Measurements from ENCODE around the gene NIM1K. TPM values are rescaled to one million over a fixed set of nuclear protein-coding genes. Genes with fewer than 3 reads are reported as not detected.
"Not testable (repeated sequence)": the region's sequence is repeated elsewhere in the genome, so short reads cannot be mapped to it uniquely, and the experiment has no call there.

NIM1K gene
- 0.05 TPM in 1 of 2 replicates, not detected in the other for total RNA-seq

DNA sequence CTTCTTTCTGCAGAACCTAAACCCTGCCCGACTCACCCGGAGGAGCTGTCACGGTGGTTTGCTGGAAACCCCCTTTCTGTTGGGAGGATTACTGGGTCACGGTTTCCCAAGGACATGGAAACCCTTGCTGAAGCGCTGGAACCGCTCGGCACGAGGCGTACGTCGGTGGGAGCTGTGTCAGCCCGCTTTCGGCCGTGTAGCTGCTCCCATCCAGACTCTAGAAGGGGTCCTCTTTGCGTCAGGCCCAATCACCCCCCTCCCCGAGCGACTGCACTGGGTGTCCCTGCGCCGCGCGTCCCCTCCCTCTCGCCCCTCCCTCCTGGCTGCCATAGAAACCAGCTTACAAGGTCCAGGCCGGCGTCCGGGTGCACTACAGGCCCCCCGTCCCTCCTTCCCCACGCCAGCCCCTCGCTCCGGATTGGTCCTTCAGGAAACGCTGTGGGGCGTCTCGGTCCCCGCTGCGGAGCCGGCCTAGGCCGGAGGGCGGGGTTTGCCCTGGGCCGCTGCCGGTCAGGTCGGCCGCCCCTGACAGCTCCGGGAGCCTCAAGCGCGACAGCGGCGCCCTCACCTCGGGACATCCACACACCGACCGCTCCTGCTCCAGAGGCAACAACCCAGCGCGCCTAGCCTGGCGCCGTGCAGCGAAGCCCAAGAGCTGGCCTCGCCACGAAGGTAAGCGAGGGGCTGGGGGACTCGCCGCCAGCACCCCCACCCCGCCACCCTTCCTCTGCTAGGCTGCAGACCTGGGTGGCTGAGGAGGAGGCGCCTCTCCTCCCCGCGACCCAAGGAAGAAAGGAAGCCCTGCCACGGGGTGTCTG, at the start of gene NIM1K:
NIM1K (plus strand) TSS at position 486 of the 818 bp plus-strand sequence. CDS start 53,551 bp downstream, outside the sequence.
- DNase-seq (ENCODE audit: extremely low read depth, low read depth, low spot score), result no peak

DNA sequence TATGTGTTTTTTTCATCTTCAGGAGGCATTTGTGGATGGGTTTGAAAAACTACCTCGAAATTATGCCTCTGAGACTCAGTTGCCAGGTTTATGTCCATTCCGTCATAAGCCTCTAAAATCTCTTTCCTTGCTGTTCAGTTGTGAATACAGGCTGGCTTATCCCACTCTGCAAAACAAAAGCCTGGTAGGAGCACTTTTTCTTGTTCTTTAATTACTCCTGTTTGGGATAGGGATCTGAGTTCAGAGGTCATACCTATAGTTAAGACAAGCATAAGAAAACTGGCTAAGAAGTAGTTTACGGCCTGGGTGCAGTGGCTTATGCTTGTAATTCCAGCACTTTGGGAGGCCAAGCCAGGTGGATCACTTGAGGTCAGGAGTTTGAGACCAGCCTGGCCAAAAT, 47.0 kb upstream of the NIM1K start:
- no peak for DNase-seq (ENCODE audit: extremely low read depth, low read depth, low spot score)

DNA sequence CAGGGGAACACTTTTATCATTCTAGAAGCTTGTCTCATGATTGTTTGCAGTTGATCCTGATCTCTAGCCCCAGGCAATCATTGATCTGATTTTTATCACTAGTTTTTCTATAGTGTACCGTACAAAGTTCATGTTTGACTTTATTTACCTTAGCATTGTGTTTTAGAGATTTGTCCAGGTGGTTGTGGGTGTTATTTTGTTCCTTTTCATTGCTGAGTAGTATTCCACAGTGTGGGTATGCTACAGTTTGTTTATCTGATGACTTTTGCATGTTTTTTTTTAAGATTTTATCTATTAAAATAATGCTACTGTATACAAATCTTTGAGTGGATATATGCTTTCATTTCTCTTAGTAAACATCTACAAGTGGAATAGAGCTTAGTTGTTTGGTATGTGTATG, 45.1 kb upstream of the NIM1K start:
- no peak for DNase-seq (ENCODE audit: extremely low read depth, low read depth, low spot score)

DNA sequence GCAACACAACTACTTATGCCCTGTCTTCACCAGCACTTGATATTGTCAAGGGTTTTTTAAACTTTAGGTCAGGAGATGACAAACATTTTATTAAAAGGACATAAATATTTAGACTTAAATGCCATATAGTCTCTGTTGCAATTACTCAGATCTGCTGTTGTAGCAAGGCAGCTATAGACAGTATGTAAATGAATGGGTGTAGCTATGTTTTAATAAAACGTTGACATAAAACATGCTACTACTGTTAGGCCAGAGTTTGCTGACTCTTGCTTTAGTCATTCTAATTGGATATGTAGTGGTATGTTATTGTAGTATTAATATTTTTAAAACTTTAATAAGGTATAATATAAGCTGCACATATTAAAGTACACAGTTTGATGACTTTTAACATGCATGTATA, 43.6 kb upstream of the NIM1K start:
- DNase-seq (ENCODE audit: extremely low read depth, low read depth, low spot score), result no peak

DNA sequence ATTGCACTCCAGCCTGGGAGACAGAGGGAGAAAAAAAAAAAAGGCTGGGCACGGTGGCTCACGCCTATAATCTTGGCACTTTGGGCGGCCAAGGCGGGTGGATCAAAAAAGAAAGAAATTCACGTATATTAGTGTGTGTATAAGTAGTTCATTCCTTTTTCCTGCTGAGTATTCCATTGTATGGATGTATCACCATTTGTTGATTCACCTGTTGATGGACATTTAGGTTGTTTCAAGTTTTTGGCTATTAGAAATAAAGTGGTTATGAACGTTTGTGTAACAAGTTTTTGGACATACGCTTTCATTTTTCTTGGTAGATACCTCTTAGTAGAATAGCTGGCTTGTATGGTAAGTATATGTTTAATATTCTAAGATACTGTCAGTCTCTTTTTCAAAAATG, 42.8 kb upstream of the NIM1K start:
- DNase-seq (ENCODE audit: extremely low read depth, low read depth, low spot score), result no peak

DNA sequence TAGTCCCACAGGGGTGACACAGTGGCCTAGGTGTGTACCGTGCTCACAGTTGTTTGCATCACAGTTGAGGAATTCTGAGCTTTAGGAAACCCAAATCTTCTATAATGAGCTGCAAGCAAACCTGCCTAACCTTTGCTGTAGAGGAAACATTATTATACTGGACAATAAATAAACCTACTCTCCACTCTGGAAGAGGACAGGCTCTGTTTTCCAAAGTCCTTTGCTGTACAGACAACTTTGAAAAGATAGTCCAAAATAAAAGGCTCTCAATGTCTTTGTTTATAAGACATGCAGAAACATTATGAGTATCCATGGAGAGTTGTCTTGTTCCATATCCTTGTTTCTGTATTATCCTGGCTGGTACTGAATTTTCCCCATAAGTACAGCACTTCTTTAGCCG, 42.0 kb upstream of the NIM1K start:
- DNase-seq (ENCODE audit: extremely low read depth, low read depth, low spot score), result no peak

DNA sequence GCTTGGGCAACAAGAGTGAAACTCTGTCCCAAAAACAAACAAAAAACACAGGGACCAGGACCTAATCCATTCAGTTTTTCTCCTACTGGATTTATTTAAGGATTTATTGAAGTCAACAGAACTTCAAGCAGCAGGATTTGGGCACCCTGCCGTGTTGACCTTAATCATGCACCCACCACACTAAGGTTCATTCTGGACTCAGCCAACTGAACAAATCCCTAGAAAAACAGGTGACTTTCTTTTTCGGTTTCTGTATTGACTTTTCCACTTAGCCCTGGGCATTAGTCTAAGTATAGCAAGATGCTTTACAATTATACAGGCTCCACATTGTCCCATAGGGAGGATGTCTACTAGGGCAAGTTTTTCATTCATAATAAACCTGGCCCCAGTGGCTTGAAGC, 41.3 kb upstream of the NIM1K start:
- no peak for DNase-seq (ENCODE audit: extremely low read depth, low read depth, low spot score)

DNA sequence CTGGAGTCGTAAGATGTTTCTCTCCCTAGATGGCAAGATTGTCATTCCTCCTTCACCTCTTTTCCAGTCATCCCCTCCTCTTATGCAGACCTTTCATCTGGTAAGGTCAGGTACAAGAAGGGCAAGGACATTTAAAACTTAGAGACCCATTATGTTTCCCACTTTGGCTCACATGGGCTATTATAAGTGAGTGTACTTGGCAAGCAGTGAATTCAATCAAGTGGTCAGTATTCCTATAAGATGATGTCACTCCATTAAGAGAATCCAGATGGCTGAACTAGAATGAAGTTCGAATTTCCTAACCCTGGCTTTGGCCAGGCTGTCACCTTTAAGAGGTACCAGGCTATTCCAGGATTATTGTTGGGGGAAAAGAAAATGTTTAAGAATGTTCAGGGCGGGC, 39.1 kb upstream of the NIM1K start:
- DNase-seq (ENCODE audit: extremely low read depth, low read depth, low spot score), result no peak

DNA sequence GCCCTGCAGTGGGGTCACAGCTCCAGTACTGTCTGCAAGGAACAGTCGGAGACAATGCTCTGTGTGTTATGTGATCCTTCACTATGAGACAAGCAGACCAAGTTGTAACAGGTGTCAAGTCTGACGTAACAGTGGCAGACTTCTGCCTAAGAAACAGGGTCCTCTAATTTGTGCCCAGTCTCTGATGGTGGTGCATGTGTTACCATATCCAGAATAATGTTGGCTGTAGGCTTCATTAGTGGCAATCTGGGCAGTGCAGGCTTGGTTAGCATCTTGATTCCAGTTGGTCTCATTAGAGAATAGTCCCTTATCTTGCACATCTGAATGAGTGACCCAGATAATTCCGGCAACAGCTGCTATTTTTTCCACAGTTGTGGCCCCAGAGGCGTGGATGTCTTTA, 37.6 kb upstream of the NIM1K start:
- DNase-seq (ENCODE audit: extremely low read depth, low read depth, low spot score), result no peak

DNA sequence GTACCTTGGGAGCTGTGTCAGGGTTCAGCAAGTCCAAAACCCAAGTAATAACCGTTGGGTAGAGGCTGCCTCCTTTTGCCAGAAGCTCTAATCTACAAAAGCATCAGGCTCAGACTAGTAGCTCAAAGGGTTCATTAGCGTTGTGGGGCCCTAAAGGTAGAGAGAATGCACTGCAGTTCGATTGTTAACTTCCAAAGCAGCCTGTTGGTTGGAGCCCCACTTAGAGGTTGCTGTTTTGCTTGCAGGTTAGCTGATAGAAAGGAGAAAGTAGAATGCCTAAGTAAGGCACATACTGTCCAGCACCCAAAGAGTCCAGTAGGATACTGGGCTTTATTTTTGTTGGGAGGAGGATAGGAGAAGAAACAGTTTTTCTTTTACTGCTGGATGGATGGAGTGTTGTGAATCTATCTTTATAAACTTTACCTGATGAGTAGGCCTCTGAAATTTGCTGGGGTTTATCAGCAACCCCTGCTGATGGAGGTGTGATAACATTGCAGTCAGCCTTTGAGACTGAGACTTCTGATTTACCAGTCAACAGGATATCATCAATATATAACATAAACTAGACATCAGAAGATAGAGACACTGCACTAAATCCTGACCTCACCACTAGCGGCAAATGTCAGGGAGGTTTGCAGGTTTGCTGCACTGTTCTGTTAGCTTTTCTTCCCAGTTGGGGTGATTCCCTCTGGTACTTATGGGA, 36.5 kb upstream of the NIM1K start:
- DNase-seq (ENCODE audit: extremely low read depth, low read depth, low spot score), result no peak

DNA sequence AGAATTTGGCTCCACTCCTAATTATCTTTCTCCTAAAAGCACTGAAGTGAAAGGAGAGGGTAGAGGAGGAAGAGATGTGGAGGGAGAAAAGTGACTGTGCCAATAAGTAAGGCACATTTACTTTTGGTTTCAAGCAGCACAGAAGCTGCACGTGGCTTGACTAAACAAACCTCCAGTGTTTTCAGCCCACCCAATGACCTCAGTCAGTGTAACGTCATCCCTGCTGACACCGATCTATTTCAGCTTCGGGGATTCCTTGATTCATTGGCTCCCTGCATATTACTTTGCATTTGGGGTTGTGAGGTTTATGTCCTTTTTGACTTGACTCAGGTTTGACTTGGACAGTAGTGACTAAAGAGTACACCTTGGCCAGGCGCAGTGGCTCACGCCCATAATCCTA, 35.6 kb upstream of the NIM1K start:
- no peak for DNase-seq (ENCODE audit: extremely low read depth, low read depth, low spot score)

DNA sequence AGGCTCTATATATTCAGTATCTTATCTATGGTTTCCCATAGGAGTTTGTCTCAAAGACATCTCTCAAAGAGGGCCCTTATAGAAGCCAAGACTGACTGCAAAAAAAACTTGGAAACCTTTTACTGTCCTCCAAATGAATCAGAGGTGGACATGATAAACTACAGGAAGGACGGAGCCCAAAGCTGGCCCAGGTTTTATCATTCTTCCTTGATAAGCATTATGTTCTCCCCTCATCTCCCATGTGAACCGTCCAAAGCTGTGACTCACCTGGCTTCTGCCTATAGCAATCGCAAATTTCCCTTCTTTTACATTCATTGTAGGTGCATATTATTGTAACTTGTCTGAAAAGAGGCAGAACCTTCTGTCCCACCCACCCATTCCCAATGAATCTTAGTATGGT, 35.0 kb upstream of the NIM1K start:
- no peak for DNase-seq (ENCODE audit: extremely low read depth, low read depth, low spot score)

DNA sequence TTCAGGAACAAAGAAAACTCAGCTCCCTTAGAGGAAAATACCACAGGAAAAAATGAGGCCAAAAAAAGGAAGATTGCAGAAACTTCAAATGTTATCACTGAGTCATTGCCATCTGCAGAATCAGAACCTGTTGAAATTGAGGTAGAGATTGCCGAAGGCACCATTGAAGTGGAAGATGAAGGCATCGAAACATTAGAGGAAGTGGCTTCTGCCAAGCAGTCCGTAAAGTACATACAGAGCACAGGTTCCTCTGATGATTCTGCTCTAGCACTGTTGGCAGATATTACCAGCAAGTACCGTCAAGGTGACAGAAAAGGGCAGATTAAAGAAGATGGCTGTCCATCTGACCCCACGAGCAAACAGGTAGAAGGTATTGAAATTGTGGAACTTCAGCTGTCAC, 30.8 kb upstream of the NIM1K start:
- no peak for DNase-seq (ENCODE audit: extremely low read depth, low read depth, low spot score)

DNA sequence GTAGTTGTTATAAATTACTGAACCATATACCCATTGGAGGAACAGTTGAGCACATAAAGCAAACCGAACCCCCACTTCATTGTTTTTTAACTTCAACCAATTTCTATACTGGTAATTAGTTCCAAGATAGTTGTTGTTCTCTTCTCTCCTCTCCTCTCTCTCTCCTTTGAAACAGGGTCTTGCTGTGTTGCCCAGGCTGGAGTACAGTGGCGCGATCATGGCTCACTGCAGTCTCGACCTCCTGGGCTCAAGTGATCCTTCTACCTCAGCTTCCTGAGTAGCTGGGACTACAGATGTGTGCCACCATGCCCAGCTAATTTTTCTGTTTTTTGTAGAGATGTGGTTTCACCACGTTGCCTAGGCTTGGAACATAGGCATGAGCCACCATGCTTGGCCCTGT, 27.2 kb upstream of the NIM1K start:
- not testable (repeated sequence) for DNase-seq (ENCODE audit: extremely low read depth, low read depth, low spot score)

DNA sequence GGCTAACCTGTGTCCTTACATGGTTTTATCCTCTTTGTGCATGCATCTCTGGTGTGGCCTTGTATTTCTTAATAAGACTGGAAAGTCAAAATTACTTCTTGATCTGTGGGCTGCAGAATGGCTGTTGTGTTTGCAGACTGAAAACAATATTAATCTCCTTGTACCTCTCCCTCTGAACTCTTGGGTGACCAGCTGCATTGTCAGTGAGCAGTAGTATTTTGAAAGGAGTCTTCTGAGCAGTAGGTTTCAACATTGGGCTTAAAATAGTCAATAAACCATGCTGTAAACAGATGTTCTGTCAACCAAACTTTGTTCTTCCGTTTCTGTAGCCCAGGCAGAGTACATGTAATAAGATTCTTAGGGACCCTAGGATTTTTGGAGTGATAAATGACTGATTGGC, 26.7 kb upstream of the NIM1K start:
- DNase-seq (ENCODE audit: extremely low read depth, low read depth, low spot score), result no peak

DNA sequence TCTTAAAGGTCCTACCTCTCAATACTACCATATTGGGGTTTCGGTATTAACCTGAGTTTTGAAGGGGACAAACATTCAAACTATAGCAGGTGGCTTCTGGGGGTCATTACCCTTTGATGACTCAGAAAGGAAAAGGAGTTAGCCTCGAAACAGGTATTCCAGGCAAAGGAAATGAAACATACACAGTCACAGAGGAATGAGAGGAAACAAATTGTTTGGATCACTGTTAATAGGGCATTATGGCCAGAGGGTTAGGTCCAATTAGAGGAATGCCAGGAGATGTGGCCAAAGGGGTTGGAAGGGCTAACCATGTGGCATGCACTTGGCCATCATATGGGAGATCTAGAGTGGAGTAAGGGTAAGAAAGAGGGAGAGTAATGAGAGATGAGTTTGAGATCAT, 23.9 kb upstream of the NIM1K start:
- DNase-seq (ENCODE audit: extremely low read depth, low read depth, low spot score), result no peak

DNA sequence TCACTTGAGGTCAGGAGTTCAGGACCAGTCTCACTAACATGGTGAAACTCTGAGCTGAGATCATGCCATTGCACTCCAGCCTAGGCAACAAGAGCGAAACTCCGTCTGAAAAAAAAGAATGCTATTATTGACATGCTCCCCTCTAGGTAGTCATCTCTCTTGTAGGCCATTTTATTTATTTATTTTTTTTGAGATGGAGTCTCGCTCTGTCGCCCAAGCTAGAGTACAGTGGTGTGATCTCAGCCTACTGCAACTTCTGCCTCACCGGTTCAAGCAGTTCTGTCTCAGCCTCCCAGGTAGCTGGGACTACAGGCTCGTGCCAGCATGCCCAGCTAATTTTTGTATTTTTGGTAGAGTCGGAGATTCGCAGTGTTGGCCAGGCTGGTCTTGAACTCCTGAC, 20.6 kb upstream of the NIM1K start:
- DNase-seq (ENCODE audit: extremely low read depth, low read depth, low spot score), result no peak

DNA sequence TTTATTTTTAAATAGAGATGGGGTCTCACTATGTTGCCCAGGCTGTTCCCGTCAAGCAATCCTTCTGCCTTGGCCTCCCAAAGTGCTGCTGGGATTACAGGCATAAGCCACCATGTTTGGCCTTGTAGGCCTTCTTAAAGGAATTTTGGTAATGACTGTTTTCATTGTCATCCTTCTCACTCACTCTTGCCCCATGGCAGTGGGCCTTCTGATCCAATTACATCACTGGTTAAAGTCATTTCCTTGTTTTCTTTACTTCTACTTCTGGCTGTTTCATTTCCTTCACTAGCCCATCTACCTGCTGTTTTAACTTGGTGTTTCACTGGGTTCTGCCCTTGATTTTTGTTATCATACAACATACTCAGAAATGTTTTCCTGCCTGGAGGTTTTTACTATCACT, 20.1 kb upstream of the NIM1K start:
- no peak for DNase-seq (ENCODE audit: extremely low read depth, low read depth, low spot score)

DNA sequence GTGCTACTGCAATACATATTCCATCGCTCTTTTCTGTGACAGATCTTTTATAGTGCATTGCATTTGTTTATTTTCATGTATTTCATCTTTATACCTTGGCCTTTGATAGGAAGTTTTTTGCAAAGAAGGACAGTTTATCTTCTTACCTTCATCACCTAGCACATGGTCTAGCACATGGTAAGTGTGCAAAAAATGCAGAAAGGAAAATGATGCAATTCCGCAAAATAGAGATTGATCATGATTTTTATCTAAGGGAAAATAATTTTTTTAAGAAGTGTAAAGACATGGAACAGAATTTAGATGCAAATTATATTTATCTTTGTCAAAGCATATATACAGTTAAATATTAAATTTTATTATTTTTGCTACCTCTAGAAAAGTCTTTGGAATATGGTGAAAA, 19.2 kb upstream of the NIM1K start:
- DNase-seq (ENCODE audit: extremely low read depth, low read depth, low spot score), result no peak

DNA sequence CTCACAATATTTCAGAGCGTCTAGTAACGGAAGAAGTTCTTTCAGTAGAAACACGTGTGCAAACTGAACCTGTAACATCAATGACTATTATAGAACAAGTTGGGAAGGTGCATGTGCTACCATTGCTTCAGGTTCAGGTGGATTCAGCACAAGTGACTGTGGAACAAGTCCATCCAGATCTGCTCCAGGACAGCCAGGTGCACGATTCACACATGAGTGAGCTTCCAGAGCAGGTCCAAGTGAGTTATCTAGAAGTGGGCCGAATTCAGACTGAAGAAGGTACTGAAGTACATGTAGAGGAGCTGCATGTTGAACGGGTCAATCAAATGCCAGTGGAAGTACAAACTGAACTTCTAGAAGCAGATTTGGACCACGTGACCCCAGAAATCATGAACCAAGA, 17.4 kb upstream of the NIM1K start:
- no peak for DNase-seq (ENCODE audit: extremely low read depth, low read depth, low spot score)

DNA sequence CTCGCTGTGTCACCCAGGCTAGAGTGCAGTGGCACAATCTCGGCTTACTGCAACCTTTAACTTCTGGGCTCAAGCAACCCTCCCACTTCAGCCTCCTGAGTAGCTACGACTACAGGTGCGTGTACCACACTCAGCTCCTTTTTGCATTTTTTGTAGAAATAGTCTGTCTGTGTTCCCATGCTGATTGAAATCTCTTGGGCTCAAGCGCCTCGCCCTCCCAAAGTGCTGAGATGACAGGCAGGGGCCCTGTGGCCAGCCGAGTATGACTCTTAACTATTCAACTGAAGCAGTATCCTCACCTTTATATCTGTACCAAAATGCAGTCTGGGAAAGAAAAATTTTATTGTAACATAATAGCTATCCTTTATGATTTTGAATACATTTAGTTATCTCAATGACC, 12.2 kb upstream of the NIM1K start:
- DNase-seq (ENCODE audit: extremely low read depth, low read depth, low spot score), result no peak

DNA sequence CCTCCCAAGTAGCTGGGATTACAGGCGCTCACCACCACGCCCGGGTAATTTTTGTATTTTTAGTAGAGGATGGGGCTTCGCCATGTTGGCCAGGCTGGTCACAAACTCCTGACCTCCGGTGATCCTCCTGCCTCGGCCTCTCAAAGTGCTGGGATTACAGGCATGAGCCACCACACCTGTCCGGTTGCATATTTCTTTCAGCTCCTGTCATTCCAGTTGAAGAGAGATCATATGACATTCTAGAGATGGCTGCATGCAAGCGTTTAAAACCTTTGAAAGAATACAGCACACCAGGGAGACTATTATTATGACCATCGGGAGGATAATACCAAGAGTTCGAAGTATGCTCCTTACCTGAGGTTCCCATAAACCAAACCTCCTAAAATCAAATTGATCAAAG, 9.6 kb upstream of the NIM1K start:
- no peak for DNase-seq (ENCODE audit: extremely low read depth, low read depth, low spot score)

All from glomerular endothelial cell (primary cell).